GM21447 (cell line): ENCODE measurements around the gene CCDC142.
A peak's percentile ranks its signal among the peaks of the same experiment; 100 is the strongest.
"Not testable (repeated sequence)": the region's sequence is repeated elsewhere in the genome, so short reads cannot be mapped to it uniquely, and the experiment has no call there.

Source experiments
- ATAC-seq: cut with Tn5 transposase; IDR thresholded peaks from one replicate; pipeline ENCODE4 v1.9.1; 2021; ENCODE audit not compliant: unreplicated experiment

Gene CCDC142

GRCh38 chr2:74447230-74447999 is 35.4 kb downstream of the CCDC142 start:
- no peak for ATAC-seq

- ATAC-seq: no peak
Observed at GRCh38 chr2:74444498-74445318, 38.1 kb downstream of the CCDC142 start.

- ATAC-seq: not testable (repeated sequence)
Observed at GRCh38 chr2:74442483-74443297, 40.1 kb downstream of the CCDC142 start.

GRCh38 chr2:74441690-74442482 is 40.9 kb downstream of the CCDC142 start, which contains the start of gene RTKN:
Gene RTKN, minus strand, starts transcription at chr2:74441937. Its CDS starts 121 bp downstream, at chr2:74441816.
- no peak for ATAC-seq

GRCh38 chr2:74441170-74441689 is 41.6 kb downstream of the CCDC142 start:
- ATAC-seq: no peak

- ATAC-seq: peak; percentile 87
Observed at GRCh38 chr2:74440378-74441169, 42.2 kb downstream of the CCDC142 start.

GRCh38 chr2:74439803-74440377 is 42.9 kb downstream of the CCDC142 start:
- no peak for ATAC-seq

- no peak for ATAC-seq
Observed at GRCh38 chr2:74439373-74439772, 43.4 kb downstream of the CCDC142 start.

GRCh38 chr2:74438248-74438647 is 44.5 kb downstream of the CCDC142 start:
- no peak for ATAC-seq

- no peak for ATAC-seq
Observed at GRCh38 chr2:74436848-74437695, 45.7 kb downstream of the CCDC142 start.

GRCh38 chr2:74436111-74436805 is 46.5 kb downstream of the CCDC142 start:
- no peak for ATAC-seq

GRCh38 chr2:74430502-74430901 is 52.3 kb downstream of the CCDC142 start:
- ATAC-seq: no peak

GRCh38 chr2:74429487-74430451 is 53.0 kb downstream of the CCDC142 start:
- no peak for ATAC-seq

- ATAC-seq: no peak
Observed at GRCh38 chr2:74428675-74429074, 54.1 kb downstream of the CCDC142 start.

- ATAC-seq: no peak
Observed at GRCh38 chr2:74427551-74427950, 55.2 kb downstream of the CCDC142 start.

- ATAC-seq: no peak
Observed at GRCh38 chr2:74426181-74426758, 56.5 kb downstream of the CCDC142 start.
